CD4-positive, alpha-beta T cell (primary cell): ENCODE results near the gene KCTD11. TPM values are rescaled to one million over a fixed set of nuclear protein-coding genes. Genes with fewer than 3 reads are reported as not detected.

Experiments
- ATAC-seq: fragments of 200-7000 bp; cut with Tn5 transposase; one replicate; pipeline ENCODE4 v1.10.0; 2022; ENCODE audit warnings: mild to moderate bottlenecking; ENCODE audit not compliant: poor library complexity
- CTCF ChIA-PET: fragments of 350-600 bp; sonication (Branson Sonifier 250); formaldehyde crosslinking; loops from one replicate; lab custom pipeline; 2021; ENCODE audit warnings: antibody characterized with exemption, inconsistent platforms; lab: Charles Lee
- POLR2A ChIA-PET: fragments of 350-600 bp; sonication (Branson Sonifier 250); formaldehyde crosslinking; loops from one replicate; lab custom pipeline; 2021; ENCODE audit warnings: antibody characterized with exemption, inconsistent platforms; lab: Charles Lee
- DNase-seq, 14 experiments: peaks; one replicate each; pipeline ENCODE4 v3.0.0-alpha.2; 2013 to 2020; ENCODE audit warnings: mixed read lengths in 2 of 14
- H3K27ac ChIP-seq, 2 donors: one replicate each; pipeline versions ENCODE4 v1.5.1 to v1.7.0; 2013; ENCODE audit warnings: low read length in 2 of 2, low read depth in 1 of 2, mild to moderate bottlenecking in 1 of 2
- H3K27me3 ChIP-seq, 2 experiments: 1 replicate in 1 of 2; 2 replicates in 1 of 2; pipeline versions ENCODE4 v1.6.1 to v1.7.0; 2013; ENCODE audit warnings: low read length in 2 of 2, control low read depth in 1 of 2, mild to moderate bottlenecking in 1 of 2, moderate library complexity in 1 of 2; ENCODE audit not compliant: insufficient read depth in 2 of 2, control insufficient read depth in 1 of 2
- H3K36me3 ChIP-seq: one replicate; pipeline ENCODE4 v1.6.1; 2013; ENCODE audit warnings: low read length, control low read depth; ENCODE audit not compliant: insufficient read depth
- H3K4me1 ChIP-seq: one replicate; pipeline ENCODE4 v1.6.1; 2013; ENCODE audit warnings: low read length, control low read depth; ENCODE audit not compliant: insufficient read depth
- H3K4me3 ChIP-seq: one replicate; pipeline ENCODE4 v1.5.1; 2013; ENCODE audit warnings: mild to moderate bottlenecking, low read length, moderate library complexity
- H3K9me3 ChIP-seq, 2 experiments: 1 replicate in 1 of 2; 2 replicates in 1 of 2; pipeline versions ENCODE4 v1.6.1 to v1.7.0; 2013; ENCODE audit warnings: low read length in 2 of 2, mild to moderate bottlenecking in 2 of 2, control low read depth in 1 of 2, moderate library complexity in 1 of 2; ENCODE audit not compliant: control insufficient read depth in 1 of 2, insufficient read depth in 1 of 2
- H3K27ac Mint-ChIP-seq: one replicate; pipeline ENCODE4 v1.8.0; 2020; ENCODE audit warnings: mixed read lengths
- H3K27me3 Mint-ChIP-seq: one replicate; pipeline ENCODE4 v1.8.0; 2021; ENCODE audit warnings: mixed read lengths
- H3K36me3 Mint-ChIP-seq: one replicate; pipeline ENCODE4 v1.8.0; 2021; ENCODE audit warnings: low read depth, mixed read lengths
- H3K4me1 Mint-ChIP-seq: one replicate; pipeline ENCODE4 v1.8.0; 2021; ENCODE audit warnings: low read depth, mixed read lengths
- H3K4me3 Mint-ChIP-seq: one replicate; pipeline ENCODE4 v1.8.0; 2020; ENCODE audit warnings: mild to moderate bottlenecking, mixed read lengths
- H3K9me3 Mint-ChIP-seq: one replicate; pipeline ENCODE4 v1.8.0; 2020; ENCODE audit warnings: mixed read lengths
- intact Hi-C, 2 experiments: fragments of 100-400 bp; cut with DNase I in 1 of 2; cut with micrococcal nuclease in 1 of 2; formaldehyde crosslinking; loops; one replicate each; pipeline versions ENCODE4 v1.15.1 to v1.9.0; 2023 to 2025; cut with DNase I, micrococcal nuclease
- total RNA-seq, 174 experiments: library from RNA in 2 of 174; stranded (reverse) in 2 of 174; gene quantifications; one replicate each; pipeline ENCODE4 v1.2.3 and lab custom pipeline; 2021 to 2026
- TF ChIP-seq, protein P1 (sequence below): fragments of 200-600 bp; IDR thresholded peaks from one replicate; pipeline ENCODE4 v1.8.0; 2022; ENCODE audit warnings: antibody characterized with exemption, mild to moderate bottlenecking

Gene KCTD11
- total RNA-seq, 2 experiments from 2014 or later: 1.3 to 1.6 TPM

DNA sequence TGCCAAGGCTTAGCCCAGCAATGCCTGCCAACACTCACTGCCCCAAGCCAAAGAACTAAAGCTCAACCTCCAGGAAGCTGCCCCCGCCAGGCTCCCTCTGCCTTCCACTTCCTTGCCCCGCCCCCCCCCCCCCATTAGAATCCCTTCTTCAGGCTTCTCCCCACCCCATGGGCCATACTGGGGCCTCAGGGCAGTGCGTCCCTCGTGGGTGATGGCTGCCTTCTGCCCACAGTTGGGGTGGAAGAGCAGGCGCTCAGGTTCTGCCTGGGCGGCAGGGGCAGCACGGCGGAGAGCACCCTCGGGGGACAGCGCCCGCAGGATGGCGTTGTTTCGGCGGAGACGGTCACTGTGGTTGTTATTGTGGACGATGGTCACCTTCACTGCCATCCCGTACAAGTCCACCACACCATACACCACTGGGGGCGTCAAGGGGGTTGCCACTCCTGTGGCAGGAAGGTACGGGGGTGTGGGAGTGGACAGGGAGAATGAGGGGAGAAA is 26.9 kb upstream of the KCTD11 start:
- DNase-seq: no peak
- no peak overlapping the region for H3K27ac ChIP-seq
- H3K27me3 Mint-ChIP-seq: no peaks in the 10 kb centered on the region
- intact Hi-C loops: loop anchor here in 1 of 2 experiments (2.0 to 10.0 kb wide), 2 partner anchors 22 to 530 kb away; partner anchors contain the start of genes CYB5D1, NAA38 and TMEM88
- POLR2A ChIA-PET: interaction anchor here (0.9 to 1.2 kb wide), 3 partner anchors 8 to 20 kb away, joined by 3 to 4 read pairs (median 3); partner anchors contain the start of gene ACAP1
- peak overlapping the region; percentile 34 for H3K4me3 Mint-ChIP-seq
- CTCF ChIA-PET: interaction anchor here (0.8 to 3.2 kb wide), 4 partner anchors 12 to 26 kb away, joined by 3 to 12 read pairs (median 5); partner anchors contain the start of gene ACAP1
- peaks cover 33% of the 10 kb centered on the region for H3K4me1 ChIP-seq
- TF ChIP-seq, protein P1, sequence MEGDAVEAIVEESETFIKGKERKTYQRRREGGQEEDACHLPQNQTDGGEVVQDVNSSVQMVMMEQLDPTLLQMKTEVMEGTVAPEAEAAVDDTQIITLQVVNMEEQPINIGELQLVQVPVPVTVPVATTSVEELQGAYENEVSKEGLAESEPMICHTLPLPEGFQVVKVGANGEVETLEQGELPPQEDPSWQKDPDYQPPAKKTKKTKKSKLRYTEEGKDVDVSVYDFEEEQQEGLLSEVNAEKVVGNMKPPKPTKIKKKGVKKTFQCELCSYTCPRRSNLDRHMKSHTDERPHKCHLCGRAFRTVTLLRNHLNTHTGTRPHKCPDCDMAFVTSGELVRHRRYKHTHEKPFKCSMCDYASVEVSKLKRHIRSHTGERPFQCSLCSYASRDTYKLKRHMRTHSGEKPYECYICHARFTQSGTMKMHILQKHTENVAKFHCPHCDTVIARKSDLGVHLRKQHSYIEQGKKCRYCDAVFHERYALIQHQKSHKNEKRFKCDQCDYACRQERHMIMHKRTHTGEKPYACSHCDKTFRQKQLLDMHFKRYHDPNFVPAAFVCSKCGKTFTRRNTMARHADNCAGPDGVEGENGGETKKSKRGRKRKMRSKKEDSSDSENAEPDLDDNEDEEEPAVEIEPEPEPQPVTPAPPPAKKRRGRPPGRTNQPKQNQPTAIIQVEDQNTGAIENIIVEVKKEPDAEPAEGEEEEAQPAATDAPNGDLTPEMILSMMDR: no peak
- H3K9me3 Mint-ChIP-seq: no peaks in the 10 kb centered on the region
- peaks cover 25% of the 10 kb centered on the region for H3K4me1 Mint-ChIP-seq
- peaks cover 61% of the 10 kb centered on the region for H3K36me3 Mint-ChIP-seq
- no peaks in the 10 kb centered on the region for H3K27me3 ChIP-seq
- H3K27ac Mint-ChIP-seq: no peak overlapping the region
- ATAC-seq: no peak
- no peak overlapping the region for H3K4me3 ChIP-seq
- peaks cover 58% of the 10 kb centered on the region for H3K36me3 ChIP-seq
- H3K9me3 ChIP-seq: no peaks in the 10 kb centered on the region

DNA sequence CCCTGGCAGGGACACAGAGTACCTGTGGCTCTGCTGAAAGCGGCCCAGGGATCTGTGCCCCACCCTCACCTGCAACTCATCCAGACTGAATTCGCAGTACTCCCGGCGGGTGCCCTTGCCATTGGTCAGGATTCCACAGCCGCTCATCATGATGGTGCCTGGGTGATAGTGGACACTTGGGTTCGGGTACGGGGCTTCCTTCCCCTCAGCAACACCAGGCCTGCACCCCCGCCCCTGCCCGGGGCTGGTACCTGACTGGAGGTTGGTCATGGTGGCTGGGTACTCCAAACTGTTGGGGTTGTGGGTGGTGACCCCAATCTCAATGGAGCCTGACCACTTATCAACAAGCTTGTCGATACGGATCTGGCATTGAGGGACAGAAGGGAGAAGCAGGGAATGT is 25.8 kb upstream of the KCTD11 start:
- H3K4me1 ChIP-seq: peaks cover 44% of the 10 kb centered on the region
- no peak overlapping the region for H3K4me3 ChIP-seq
- Mint-ChIP-seq H3K36me3 (peaks cover 54% of the 10 kb centered on the region), H3K4me3 (no peak overlapping the region), H3K4me1 (peaks cover 33% of the 10 kb centered on the region), H3K9me3 (no peaks in the 10 kb centered on the region), H3K27me3 (no peaks in the 10 kb centered on the region), H3K27ac (no peak overlapping the region)
- ATAC-seq (no peak), DNase-seq (no peak)
- intact Hi-C loops: loop anchor here in 1 of 2 experiments (10.0 kb wide), 1 partner anchor 529 kb away; the partner anchor contains the start of genes CYB5D1, NAA38 and TMEM88
- H3K9me3 ChIP-seq: no peaks in the 10 kb centered on the region
- no peaks in the 10 kb centered on the region for H3K27me3 ChIP-seq
- ChIA-PET POLR2A (interaction anchor here (3.4 kb wide), 1 partner anchor 10 kb away, joined by 14 read pairs; the partner anchor contains the start of gene ACAP1), CTCF (interaction anchor here (1.0 kb wide), 1 partner anchor 25 kb away, joined by 3 read pairs; no protein-coding TSS in a partner anchor)
- H3K36me3 ChIP-seq: peaks cover 48% of the 10 kb centered on the region
- no peak overlapping the region for H3K27ac ChIP-seq
- TF ChIP-seq, protein P1: no peak

DNA sequence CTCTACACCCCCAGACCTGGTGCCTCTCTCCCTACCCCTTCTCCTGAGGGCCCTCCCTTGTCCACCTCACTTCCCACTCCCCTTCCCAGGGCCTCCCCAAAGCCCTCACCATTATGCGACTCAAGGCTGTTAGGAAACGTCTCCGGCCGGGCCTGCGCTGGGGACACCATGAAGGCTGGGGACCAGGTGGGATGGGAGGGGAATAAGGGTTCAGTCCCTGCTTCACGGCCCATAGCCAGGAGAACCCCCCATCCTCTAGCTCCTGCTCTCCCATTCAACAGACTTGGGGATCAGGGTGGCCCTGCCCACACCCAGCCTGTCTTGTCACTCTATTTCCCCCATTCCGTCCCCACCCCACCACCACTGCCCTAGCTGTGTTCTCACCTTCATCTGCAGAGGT is 24.9 kb upstream of the KCTD11 start:
- Histone ChIP-seq H3K9me3 (no peaks in the 10 kb centered on the region), H3K27me3 (no peaks in the 10 kb centered on the region), H3K27ac (no peak overlapping the region), H3K36me3 (peaks cover 39% of the 10 kb centered on the region), H3K4me3 (no peak overlapping the region), H3K4me1 (peaks cover 49% of the 10 kb centered on the region)
- Mint-ChIP-seq H3K4me1 (peaks cover 33% of the 10 kb centered on the region), H3K4me3 (peak overlapping the region; percentile 34), H3K27ac (peak overlapping the region; percentile 88), H3K27me3 (no peaks in the 10 kb centered on the region), H3K9me3 (no peaks in the 10 kb centered on the region), H3K36me3 (peaks cover 45% of the 10 kb centered on the region)
- TF ChIP-seq, protein P1: no peak
- POLR2A ChIA-PET: interaction anchor here (3.4 kb wide), 1 partner anchor 10 kb away, joined by 14 read pairs; the partner anchor contains the start of gene ACAP1
- DNase-seq: no peak
- ATAC-seq: no peak
- CTCF ChIA-PET: interaction anchor here (1.0 kb wide), 1 partner anchor 24 kb away, joined by 3 read pairs; no protein-coding TSS in a partner anchor
- intact Hi-C loops: loop anchor here in 1 of 2 experiments (10.0 kb wide), 1 partner anchor 528 kb away; the partner anchor contains the start of genes CYB5D1, NAA38 and TMEM88
